CD14-positive monocyte (primary cell): ENCODE measurements around the gene MPL. TPM values are rescaled to one million over a fixed set of nuclear protein-coding genes. Genes with fewer than 3 reads are reported as not detected.

Source experiments
- DNase-seq, 3 donors: peaks; one replicate each; pipeline ENCODE4 v3.0.0-alpha.2; 2011 to 2022
- H2AFZ ChIP-seq: 2 replicates; pipeline ENCODE4 v1.6.0; 2012; ENCODE audit warnings: mild to moderate bottlenecking, low read depth, low read length, inconsistent platforms; ENCODE audit not compliant: insufficient read depth, poor library complexity, severe bottlenecking
- H3K27ac ChIP-seq, 2 donors: 1 replicate in 1 of 2; 2 replicates in 1 of 2; pipeline ENCODE4 v1.5.1; 2012 to 2013; ENCODE audit warnings: low read length in 2 of 2, control low read depth in 1 of 2, inconsistent platforms in 1 of 2, low read depth in 1 of 2, mild to moderate bottlenecking in 1 of 2
- H3K27me3 ChIP-seq, 2 donors: one replicate each; pipeline versions ENCODE4 v1.6.0 to v1.6.1; 2011 to 2013; ENCODE audit warnings: low read length in 2 of 2; ENCODE audit not compliant: control insufficient read depth in 2 of 2, insufficient read depth in 2 of 2
- H3K36me3 ChIP-seq, 2 donors: replicated peaks in 1 of 2; 1 replicate in 1 of 2; 2 replicates in 1 of 2; pipeline versions ENCODE4 v1.5.1 to v1.6.1; 2012 to 2013; ENCODE audit warnings: low read length in 2 of 2, control low read depth in 1 of 2, inconsistent platforms in 1 of 2, mild to moderate bottlenecking in 1 of 2; ENCODE audit not compliant: insufficient read depth in 2 of 2, control insufficient read depth in 1 of 2
- H3K4me1 ChIP-seq, 2 donors: 1 replicate in 1 of 2; 2 replicates in 1 of 2; pipeline versions ENCODE4 v1.5.1 to v1.6.1; 2012 to 2013; ENCODE audit warnings: low read length in 2 of 2, control low read depth in 1 of 2, inconsistent platforms in 1 of 2, mild to moderate bottlenecking in 1 of 2, moderate library complexity in 1 of 2; ENCODE audit not compliant: insufficient read depth in 2 of 2, control insufficient read depth in 1 of 2
- H3K4me2 ChIP-seq: replicated peaks from 2 replicates; pipeline ENCODE3; 2012; ENCODE audit warnings: low read length, moderate library complexity, mild to moderate bottlenecking; ENCODE audit not compliant: poor library complexity, severe bottlenecking; ENCODE audit errors: extremely low read depth
- H3K4me3 ChIP-seq, 3 experiments: fragments of 200-600 bp in 1 of 3; sonication (generic) in 1 of 3; replicated peaks in 1 of 3; 1 replicate in 2 of 3; 2 replicates in 1 of 3; pipeline ENCODE4 v1.5.1; 2011 to 2013; ENCODE audit warnings: low read length in 3 of 3, mild to moderate bottlenecking in 3 of 3, control low read depth in 2 of 3, low read depth in 2 of 3, inconsistent platforms in 1 of 3, moderate library complexity in 1 of 3
- H3K79me2 ChIP-seq: 2 replicates; pipeline ENCODE4 v1.6.0; 2012; ENCODE audit warnings: mild to moderate bottlenecking, control low read depth, inconsistent platforms, low read length, moderate library complexity; ENCODE audit not compliant: insufficient read depth
- H3K9ac ChIP-seq: 2 replicates; pipeline ENCODE4 v1.6.0; 2017; ENCODE audit warnings: low read length, mild to moderate bottlenecking; ENCODE audit not compliant: insufficient read depth, poor library complexity, severe bottlenecking
- H3K9me3 ChIP-seq, 2 donors: replicated peaks in 1 of 2; 1 replicate in 1 of 2; 2 replicates in 1 of 2; pipeline versions ENCODE4 v1.5.1 to v1.6.1; 2012 to 2013; ENCODE audit warnings: low read length in 2 of 2, control low read depth in 1 of 2; ENCODE audit not compliant: control insufficient read depth in 1 of 2, insufficient read depth in 1 of 2
- H4K20me1 ChIP-seq: 2 replicates; pipeline ENCODE4 v1.6.0; 2012; ENCODE audit warnings: mild to moderate bottlenecking, low read length, control low read depth, moderate library complexity; ENCODE audit not compliant: insufficient read depth
- H3K27ac Mint-ChIP-seq, 7 donors: one replicate each; pipeline ENCODE4 v1.8.0; 2020; ENCODE audit warnings: mild to moderate bottlenecking in 7 of 7, mixed read lengths in 7 of 7, moderate library complexity in 6 of 7, inconsistent platforms in 2 of 7
- H3K27me3 Mint-ChIP-seq, 3 donors: one replicate each; pipeline ENCODE4 v1.8.0; 2021 to 2022; ENCODE audit warnings: low read depth in 3 of 3, mild to moderate bottlenecking in 3 of 3, mixed read lengths in 3 of 3, moderate library complexity in 3 of 3, inconsistent platforms in 1 of 3
- H3K36me3 Mint-ChIP-seq, 2 donors: one replicate each; pipeline ENCODE4 v1.8.0; 2020; ENCODE audit warnings: mixed read lengths in 2 of 2, inconsistent platforms in 1 of 2, mild to moderate bottlenecking in 1 of 2
- H3K4me1 Mint-ChIP-seq: one replicate; pipeline ENCODE4 v1.8.0; 2020; ENCODE audit warnings: mild to moderate bottlenecking, mixed read lengths
- H3K4me3 Mint-ChIP-seq, 2 donors: one replicate each; pipeline ENCODE4 v1.8.0; 2020; ENCODE audit warnings: mild to moderate bottlenecking in 2 of 2, mixed read lengths in 2 of 2, moderate library complexity in 1 of 2
- H3K9me3 Mint-ChIP-seq, 7 donors: one replicate each; pipeline ENCODE4 v1.8.0; 2020 to 2022; ENCODE audit warnings: mixed read lengths in 7 of 7, mild to moderate bottlenecking in 6 of 7, moderate library complexity in 6 of 7, inconsistent platforms in 2 of 7
- WGBS: methylation state at CpG from one replicate; pipeline ENCODE4 v1.1.5; 2013; ENCODE audit warnings: missing lambda C conversion rate; ENCODE audit not compliant: insufficient coverage; 5-methylcytosine and 5-hydroxymethylcytosine counted together
- intact Hi-C, 2 donors: fragments of 100-400 bp; cut with micrococcal nuclease; formaldehyde crosslinking; loops; one replicate each; pipeline versions ENCODE4 v1.15.0 to v1.15.1; 2023
- polyA plus RNA-seq, 3 donors: library from polyadenylated mRNA; depleted of rRNA in 1 of 3; unstranded in 2 of 3; stranded (reverse) in 1 of 3; fragments of 300-500 nt in 2 of 3; fragments of >200 nt in 1 of 3; fragmentation: Illumina TruSeq in 2 of 3; gene quantifications; 1 replicate in 2 of 3; 2 replicates in 1 of 3; pipeline ENCODE4 v1.2.3, GENCODE V29; 2012 to 2021
- TF ChIP-seq, protein P1 (sequence below): fragments of 200-600 bp; IDR thresholded peaks from one replicate; pipeline ENCODE4 v1.8.0; 2022; ENCODE audit warnings: antibody characterized with exemption, mild to moderate bottlenecking

MPL gene
- polyA plus RNA-seq, 3 donors, result not detected

DNA sequence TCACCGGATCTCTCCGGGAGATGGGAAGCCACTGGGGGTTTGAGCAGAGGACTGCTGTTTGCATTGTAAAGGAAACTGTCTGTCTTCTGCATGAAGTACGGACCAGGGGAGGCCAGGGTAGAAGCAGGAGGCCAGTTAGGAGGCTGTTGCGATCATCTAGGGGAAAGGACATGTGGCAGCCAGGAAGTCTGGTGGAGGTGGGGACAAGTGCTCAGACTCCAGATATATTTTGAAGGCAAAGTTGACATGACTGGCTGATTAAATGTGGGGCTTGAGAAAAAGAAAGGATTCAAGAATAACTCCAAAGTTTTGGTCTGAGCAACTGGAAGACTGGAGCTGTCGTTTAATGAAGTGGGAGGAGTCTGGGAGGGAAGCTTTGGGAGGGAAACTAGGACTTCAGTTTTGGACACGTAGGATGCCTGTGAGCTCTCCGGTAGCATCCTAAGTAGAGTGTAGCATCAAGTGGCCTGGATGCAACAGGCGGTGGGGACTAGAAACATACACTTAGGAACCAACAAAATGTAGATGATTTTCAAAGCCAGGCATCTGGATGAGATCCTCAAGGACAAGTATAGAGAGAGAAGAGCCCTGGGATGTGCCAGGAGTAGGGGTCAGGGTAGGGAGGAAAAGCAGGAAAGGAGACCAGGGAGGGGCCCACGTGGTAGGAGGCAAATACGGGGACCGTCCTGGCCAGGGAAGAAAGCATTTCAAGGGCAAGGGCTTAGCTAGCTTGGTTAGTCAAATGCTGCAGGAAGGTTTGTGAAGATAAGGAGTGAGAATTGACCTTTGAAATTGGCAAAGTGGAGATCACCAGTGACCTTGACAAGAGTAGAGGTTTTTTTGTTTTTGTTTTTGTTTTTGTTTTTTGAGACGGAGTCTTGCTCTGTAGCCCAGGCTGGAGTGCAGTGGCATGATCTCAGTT is 48.6 kb upstream of the MPL start:
- Histone ChIP-seq H4K20me1 (no peaks in the 10 kb centered on the region), H3K27ac (no peak overlapping the region), H3K4me1 (no peaks in the 10 kb centered on the region), H3K27me3 (no peaks in the 10 kb centered on the region), H3K4me2 (no peak overlapping the region), H3K9me3 (no peaks in the 10 kb centered on the region), H3K4me3 (no peak overlapping the region), H2AFZ (no peak overlapping the region), H3K36me3 (no peaks in the 10 kb centered on the region), H3K79me2 (no peaks in the 10 kb centered on the region), H3K9ac (no peak overlapping the region)
- H3K4me1 Mint-ChIP-seq, result no peaks in the 10 kb centered on the region
- no peak overlapping the region for H3K4me3 Mint-ChIP-seq
- H3K36me3 Mint-ChIP-seq, result no peaks in the 10 kb centered on the region
- WGBS, result 93% methylated on average over 12 of the region's 12 CpGs
- TF ChIP-seq, protein P1, sequence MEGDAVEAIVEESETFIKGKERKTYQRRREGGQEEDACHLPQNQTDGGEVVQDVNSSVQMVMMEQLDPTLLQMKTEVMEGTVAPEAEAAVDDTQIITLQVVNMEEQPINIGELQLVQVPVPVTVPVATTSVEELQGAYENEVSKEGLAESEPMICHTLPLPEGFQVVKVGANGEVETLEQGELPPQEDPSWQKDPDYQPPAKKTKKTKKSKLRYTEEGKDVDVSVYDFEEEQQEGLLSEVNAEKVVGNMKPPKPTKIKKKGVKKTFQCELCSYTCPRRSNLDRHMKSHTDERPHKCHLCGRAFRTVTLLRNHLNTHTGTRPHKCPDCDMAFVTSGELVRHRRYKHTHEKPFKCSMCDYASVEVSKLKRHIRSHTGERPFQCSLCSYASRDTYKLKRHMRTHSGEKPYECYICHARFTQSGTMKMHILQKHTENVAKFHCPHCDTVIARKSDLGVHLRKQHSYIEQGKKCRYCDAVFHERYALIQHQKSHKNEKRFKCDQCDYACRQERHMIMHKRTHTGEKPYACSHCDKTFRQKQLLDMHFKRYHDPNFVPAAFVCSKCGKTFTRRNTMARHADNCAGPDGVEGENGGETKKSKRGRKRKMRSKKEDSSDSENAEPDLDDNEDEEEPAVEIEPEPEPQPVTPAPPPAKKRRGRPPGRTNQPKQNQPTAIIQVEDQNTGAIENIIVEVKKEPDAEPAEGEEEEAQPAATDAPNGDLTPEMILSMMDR, result no peak
- no peaks in the 10 kb centered on the region for H3K9me3 Mint-ChIP-seq
- peaks cover 2 to 4% (median 3%) of the 10 kb centered on the region in 3 donors for H3K27me3 Mint-ChIP-seq
- DNase-seq, result no peak
- no peak overlapping the region for H3K27ac Mint-ChIP-seq
- intact Hi-C loops, result no loop called here

DNA sequence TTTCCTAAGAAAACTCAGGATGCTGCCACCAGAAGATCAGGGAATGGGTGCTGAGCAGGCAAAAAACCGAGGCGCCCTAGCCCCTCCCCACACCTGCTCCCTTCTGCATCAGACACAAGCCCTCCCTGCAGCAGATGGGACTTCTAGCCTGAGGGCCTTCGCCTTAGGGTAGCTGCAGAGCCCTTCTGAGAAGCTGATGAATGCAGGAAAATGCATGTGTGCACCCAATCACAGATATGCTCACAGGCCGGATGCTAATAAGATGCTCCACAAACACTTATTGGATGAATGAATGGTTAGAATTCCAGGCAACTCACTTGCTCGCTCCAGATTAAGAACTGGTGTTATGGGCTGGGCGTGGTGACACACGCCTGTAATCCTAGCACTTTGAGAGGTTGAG is 45.4 kb upstream of the MPL start:
- H3K4me3 Mint-ChIP-seq, result no peak overlapping the region
- H3K36me3 Mint-ChIP-seq, result no peaks in the 10 kb centered on the region
- Histone ChIP-seq H3K4me1 (no peaks in the 10 kb centered on the region), H3K4me3 (no peak overlapping the region), H3K9ac (no peak overlapping the region), H4K20me1 (no peaks in the 10 kb centered on the region), H3K27me3 (no peaks in the 10 kb centered on the region), H2AFZ (no peak overlapping the region), H3K79me2 (no peaks in the 10 kb centered on the region), H3K27ac (no peak overlapping the region), H3K4me2 (no peak overlapping the region), H3K36me3 (no peaks in the 10 kb centered on the region), H3K9me3 (no peaks in the 10 kb centered on the region)
- no peaks in the 10 kb centered on the region for H3K4me1 Mint-ChIP-seq
- 82% methylated on average over 5 of the region's 7 CpGs for WGBS
- no peaks in the 10 kb centered on the region for H3K9me3 Mint-ChIP-seq
- TF ChIP-seq, protein P1, result no peak
- H3K27ac Mint-ChIP-seq, result no peak overlapping the region
- peaks cover 2% of the 10 kb centered on the region in 3 donors for H3K27me3 Mint-ChIP-seq
- intact Hi-C loops, result no loop called here
- DNase-seq, result no peak
